DMS 273 (cell line): ENCODE results near the gene TTC28.
"Not testable (repeated sequence)": the region's sequence is repeated elsewhere in the genome, so short reads cannot be mapped to it uniquely, and the experiment has no call there.

Source experiments
- DNase-seq: peaks from one replicate; lab custom pipeline; 2025; ENCODE audit not compliant: unreplicated experiment; lab: John Stamatoyannopoulos, UW

TTC28 gene

GRCh38 chr22:28491289-28491688, 188.4 kb downstream of the TTC28 start:
- DNase-seq: not testable (repeated sequence)

- DNase-seq: no peak
These were observed 190.8 kb downstream of the TTC28 start for GRCh38 chr22:28488825-28489224.

DNA sequence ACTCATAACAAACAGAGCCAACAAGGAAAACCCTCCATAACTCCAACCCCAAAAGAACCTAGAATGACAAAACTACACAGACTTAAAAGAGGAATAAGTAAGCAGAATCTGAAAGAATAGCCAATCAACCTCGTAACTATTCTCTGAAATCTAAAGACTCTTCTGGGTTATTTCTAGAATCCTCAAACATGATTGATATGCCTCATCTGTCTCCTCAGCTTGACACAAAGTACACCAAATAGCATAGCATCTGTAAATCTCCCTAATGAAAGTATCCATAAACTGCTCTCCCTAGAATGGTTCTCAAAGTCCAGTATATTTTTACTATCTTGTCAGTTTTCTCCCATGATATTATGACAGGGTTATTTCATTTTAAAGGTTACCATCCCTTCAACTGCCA, 195.0 kb downstream of the TTC28 start:
- no peak for DNase-seq

GRCh38 chr22:28481725-28482124, 197.9 kb downstream of the TTC28 start:
- no peak for DNase-seq

DNA sequence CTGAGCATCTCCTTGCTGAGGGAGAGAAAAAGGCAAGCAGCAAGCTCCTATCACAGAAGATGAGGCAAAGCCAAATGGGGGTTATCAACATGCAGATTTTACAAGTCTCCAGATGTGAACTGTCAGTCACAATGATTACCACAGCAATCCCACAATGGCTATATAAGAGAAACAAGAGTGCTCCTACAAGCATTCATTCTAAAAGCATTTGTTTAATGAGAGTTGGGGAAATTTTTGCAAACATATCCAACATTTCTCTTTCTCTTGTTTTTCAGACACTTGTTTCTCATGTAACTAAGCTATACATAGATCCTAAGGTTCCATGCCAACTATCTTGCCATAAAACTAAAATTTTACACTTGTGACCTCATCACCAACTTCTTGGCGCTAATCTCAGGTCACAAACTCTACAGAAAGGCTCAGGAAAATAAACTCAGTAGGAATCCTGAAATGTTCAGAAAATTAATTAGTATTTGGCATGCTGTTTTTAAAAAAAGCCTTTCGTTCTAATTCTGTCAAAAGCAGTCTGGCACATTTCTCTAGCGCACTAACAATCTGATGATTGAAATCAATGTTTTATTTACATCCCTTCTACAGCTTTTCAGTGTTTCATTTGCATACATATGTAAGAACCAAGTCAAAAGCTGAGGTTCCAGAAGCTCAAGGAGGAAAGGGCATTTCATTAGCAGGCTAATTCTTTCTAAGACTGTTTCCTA, 199.5 kb downstream of the TTC28 start:
- peak; percentile 5 for DNase-seq

DNA sequence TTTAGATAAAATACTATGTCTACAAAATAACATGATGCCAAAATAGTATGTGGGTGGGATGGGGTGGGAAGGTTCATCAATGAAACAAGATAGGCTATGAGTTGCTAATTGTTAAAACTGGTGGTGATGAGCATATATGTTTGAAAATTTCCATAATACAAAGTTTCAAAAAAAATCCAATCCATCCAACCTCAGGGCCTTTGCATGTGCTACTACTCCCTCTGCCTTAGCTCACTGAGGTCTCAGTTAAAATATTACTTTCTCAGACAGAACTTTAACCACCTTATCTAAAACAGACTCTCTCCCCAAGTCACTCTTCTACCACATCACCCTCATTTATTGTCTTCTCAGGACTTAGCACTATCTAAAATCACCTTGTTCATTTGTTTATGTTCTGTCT, 201.1 kb downstream of the TTC28 start:
- no peak for DNase-seq

GRCh38 chr22:28477556-28477955, 202.1 kb downstream of the TTC28 start:
- DNase-seq: no peak

GRCh38 chr22:28474330-28474729, 205.3 kb downstream of the TTC28 start:
- DNase-seq: no peak

DNA sequence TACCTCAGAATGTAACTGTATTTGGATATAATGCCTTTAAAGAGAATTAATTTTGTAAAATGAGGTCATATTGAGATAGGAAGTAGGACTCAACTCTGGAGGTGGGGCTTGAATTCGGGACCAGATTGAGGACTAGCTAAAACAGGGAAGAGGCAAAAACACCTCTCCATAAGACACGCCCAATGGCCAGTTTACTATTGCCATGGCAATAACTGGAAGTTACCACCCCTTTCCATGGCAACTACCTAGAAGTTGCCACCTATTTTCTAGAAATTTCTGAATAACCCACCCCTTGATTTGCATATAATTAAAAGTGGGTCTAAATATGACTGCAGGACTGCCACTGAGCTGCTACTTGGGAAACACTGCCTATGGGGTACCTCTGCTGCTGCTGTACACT, 206.4 kb downstream of the TTC28 start:
- no peak for DNase-seq

GRCh38 chr22:28467055-28467454, 212.6 kb downstream of the TTC28 start:
- not testable (repeated sequence) for DNase-seq

- DNase-seq: peak; percentile 47
These were observed 213.2 kb downstream of the TTC28 start for GRCh38 chr22:28466399-28466798.

GRCh38 chr22:28465841-28466240, 213.8 kb downstream of the TTC28 start:
- no peak for DNase-seq

DNA sequence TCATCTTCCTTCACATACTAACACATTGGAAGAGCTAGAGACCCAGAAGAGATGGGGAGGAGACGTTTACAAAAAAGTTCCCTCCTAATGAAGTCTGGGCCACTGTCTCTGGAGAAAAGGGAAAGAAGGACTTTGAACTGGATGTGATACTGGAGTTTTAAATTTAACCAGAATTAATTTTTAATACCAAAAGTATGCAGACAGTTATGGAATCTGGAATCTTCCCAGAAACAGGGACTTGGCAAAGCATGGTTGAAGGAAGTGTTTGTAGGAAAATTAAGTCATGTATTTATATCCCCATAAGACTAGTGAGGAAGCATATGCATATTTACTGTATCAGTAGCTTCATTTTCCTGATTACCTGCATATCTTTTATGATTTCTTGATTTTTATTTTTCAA, 215.5 kb downstream of the TTC28 start:
- no peak for DNase-seq

GRCh38 chr22:28463408-28463807, 216.2 kb downstream of the TTC28 start:
- DNase-seq: not testable (repeated sequence)

- DNase-seq: no peak
These were observed 216.7 kb downstream of the TTC28 start for GRCh38 chr22:28462901-28463300.

DNA sequence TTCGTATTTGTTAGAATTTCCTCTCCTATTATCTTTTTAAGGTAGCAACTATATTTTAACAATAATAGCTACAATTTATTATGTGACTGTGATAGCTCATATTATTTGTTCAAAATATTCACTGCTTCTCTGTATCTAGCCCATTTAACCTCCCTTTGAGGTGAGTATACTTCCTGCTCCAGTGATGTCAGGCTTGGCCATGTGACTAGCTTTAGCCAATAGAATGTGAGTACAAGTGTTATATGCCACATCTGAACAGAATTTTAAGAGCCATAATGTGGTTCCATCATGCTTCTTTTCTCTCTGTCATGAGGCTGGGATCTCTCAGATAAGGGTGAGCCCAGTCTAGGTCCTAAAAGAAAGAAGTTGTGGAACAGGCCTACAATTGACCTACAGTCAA, 217.6 kb downstream of the TTC28 start:
- no peak for DNase-seq

DNA sequence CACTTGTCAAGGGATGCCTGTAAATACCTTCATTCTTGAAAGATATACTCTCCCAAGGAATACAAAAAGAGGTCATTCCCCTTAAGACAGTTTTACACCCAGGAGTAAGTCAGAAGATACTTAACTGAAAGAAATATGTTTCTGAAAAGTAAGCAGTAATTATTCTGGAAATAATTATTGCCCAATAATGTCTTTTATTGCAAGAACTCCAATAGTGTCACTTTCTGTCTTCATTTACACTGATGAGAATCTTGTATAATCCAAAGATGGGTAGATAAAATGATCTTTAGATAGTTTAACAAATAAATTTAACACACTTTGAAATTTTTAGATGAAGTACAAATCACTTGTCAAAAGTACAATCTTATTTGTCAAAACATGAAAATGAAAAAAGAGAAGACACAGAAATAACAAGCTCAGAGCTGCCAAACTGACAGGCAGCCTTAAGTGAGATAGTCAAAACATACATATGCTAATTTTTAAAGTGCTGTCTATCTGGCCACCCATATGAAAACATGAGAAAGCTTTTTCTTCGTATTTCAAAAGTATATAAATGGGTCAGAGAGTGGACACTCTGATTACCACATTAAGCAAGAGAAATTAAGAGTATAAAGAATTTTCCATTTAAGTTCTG, 225.1 kb downstream of the TTC28 start:
- no peak for DNase-seq

- DNase-seq: no peak
These were observed 229.5 kb downstream of the TTC28 start for GRCh38 chr22:28450109-28450508.

- no peak for DNase-seq
These were observed 230.6 kb downstream of the TTC28 start for GRCh38 chr22:28449041-28449440.

GRCh38 chr22:28448625-28449024, 231.0 kb downstream of the TTC28 start:
- no peak for DNase-seq

DNA sequence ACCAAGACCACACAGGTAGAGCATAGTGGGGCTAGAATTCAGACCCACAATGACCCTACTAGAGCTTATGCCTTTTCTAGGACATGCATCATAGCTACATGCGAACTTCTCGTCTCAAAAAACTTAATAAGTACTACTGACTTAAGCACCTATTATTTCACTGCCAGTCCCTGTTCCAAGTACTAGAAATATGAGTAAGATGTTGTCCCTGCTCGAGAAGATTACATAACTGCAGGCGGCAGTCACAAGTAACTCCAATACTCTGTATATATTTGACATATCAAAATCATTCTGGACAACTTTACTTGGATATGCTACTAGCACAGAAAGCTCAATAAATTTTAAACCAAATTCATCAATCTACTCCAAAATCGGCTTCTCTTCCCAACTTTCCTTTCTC, 235.0 kb downstream of the TTC28 start:
- no peak for DNase-seq

GRCh38 chr22:28443526-28443876, 236.1 kb downstream of the TTC28 start:
- DNase-seq: peak; percentile 85
